Activated CD8-positive, alpha-beta memory T cell treated with anti-CD3 and anti-CD28 coated beads, Interleukin-2, amount 50 U/mL, for 4 hours (primary cell): Measurements from ENCODE around the gene UPK2.
"Not testable (repeated sequence)": the region's sequence is repeated elsewhere in the genome, so short reads cannot be mapped to it uniquely, and the experiment has no call there.

Source experiments
- DNase-seq: peaks from one replicate; pipeline ENCODE4 v3.0.0-alpha.2; 2020

The UPK2 gene

DNA sequence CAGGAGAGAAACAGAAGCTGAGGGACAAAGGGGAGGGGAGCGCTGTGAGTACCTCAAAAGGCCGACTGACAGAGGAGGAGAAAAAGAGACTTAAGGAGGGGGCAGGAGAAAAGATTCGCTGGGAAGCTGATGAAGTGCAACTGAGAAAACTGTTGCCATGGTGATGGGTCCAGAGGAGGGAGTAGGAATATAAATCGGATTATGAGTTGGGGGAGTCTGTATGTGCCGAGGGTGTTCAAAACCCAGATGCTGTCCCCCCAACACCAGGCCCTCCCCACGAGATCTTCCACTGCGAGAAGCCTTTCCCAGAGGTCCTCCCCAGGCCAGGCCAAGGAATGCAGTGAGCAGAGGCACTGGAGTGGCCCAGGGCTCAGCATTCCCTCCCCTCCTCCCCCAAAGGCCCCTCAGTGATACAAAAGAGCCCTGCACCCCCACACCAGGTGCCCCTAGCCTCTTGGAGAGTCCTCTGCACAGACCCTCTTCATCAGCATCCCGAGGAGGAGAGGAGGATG lies 16.6 kb upstream of the UPK2 start:
- DNase-seq: no peak

DNA sequence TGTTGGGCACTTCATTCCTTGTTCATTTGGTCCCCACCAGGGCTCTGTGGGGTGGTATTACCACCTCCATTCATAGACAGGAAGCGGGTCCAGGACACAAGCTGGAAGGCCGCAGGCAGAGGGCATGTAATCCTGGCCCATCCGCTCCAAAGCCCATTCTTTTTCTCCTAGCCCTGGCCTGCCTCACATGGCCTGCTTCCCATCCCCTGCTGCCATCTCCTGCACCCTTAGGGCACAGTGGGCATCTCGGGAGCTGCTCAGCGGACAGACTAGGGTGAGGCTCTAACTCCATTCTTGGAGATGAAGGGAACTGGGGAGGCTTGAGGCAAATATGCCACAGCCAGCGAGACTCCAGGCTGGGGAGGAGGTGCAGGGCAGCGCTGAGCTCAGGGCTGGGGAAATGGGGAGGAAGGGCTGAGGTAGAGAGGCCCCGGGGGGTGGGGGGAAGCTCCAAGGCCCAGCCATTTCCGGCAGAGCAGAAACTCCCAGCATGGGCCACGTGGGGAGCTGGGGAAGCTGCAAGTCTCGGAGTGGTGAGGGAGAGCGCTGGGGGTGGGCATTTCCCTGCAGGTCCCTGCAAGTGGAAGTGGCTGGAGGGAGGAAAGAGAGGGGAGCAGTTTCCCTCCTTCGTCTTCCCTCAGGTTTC lies 16.0 kb upstream of the UPK2 start:
- no peak for DNase-seq

DNA sequence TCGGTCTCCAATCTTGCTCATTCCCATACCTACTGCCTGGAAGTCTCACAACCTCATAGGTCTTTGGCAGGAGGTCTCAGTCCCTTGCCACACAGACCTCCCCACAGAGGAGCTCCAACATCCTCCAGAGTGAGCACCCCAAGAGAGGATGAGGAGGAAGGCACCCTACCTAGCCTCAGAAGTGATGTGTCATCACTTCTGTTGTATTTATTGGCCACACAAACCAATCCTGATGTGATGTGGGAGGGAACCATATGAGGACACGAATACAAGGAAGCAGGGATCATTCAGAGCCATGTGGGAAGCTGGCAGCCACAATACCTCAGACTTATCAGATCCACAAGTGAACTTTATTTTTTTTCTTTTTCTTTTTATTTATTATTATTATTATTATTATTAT lies 9.0 kb upstream of the UPK2 start:
- DNase-seq: no peak

DNA sequence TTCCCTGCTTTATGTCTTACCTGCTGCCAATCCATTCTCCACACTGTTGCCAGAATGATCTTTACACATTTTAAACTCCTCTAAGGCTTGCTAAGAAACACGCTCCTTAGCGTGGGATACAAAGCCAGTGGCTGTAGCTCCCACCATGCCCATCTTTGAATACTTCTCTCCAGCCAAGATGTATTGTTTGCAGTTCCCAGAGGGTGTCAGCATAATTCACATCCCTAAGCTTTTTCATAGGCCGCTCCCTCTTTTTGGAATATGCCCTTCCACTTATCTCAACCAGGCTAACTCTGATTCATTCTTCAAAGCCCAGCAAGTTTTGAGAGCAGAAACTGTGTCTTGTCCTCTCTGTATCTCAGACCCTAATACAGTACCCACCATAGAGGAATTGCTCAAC lies 8.1 kb upstream of the UPK2 start:
- no peak for DNase-seq

DNA sequence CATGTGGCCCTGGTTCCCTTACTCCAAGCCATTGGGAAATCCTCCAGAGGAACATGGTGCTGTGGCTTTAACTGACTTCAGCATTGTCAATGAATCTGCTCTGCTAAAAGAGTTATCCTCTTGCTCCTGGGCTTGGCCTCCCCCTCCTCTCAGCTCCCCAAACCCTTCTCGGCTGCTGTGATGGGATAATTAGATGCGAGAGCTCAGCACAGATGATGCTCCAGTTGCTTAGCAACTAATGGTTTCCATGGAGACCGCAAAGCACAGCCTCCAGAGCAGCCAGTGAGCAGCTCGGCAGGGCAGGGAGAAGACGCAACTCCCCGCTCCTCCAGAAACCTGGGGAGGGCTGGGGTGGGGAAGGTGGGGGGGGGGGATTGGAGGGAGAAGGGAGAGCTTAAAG lies 2.8 kb upstream of the UPK2 start:
- DNase-seq: no peak

DNA sequence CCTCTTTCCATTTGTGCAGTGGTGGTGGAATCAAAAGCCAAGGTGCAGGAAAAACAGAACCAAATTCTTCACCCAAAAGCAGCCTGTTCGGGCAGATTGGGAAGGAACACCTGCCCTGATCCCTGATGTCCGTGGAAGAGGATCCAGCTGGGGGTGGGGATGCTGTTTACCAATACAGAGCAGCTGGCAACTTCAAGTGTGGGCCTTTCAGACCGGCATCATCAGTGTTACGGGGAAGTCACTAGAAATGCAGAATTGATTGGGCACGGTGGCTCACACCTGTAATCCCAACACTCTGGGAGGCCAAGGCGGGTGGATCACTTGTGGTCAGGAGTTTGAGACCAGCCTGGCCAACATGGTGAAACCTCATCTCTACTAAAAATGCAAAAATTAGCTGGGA lies 2.1 kb upstream of the UPK2 start:
- DNase-seq: not testable (repeated sequence)

DNA sequence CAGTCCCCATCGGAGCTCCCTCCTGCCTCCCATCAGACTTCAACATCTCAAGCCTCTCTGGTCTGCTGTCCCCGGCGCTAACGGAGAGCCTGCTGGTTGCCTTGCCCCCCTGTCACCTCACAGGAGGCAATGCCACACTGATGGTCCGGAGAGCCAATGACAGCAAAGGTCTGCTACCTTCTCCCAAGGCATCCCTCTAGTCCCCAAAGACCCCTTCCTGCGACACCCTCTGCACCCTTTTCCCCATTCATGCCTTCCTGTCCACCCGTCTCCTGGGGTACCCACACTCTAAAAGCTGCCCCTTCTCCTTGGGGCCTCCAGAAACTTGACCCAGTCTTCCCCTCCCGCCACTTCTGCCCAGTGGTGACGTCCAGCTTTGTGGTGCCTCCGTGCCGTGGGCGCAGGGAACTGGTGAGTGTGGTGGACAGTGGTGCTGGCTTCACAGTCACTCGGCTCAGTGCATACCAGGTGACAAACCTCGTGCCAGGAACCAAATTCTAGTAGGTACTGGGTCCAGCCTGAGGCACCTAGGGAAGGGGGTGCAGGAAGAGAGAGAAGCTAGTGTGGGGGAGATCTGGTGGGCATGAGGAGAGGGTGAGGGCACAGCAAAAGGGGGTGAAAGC lies 860 bp downstream of the UPK2 start:
- no peak for DNase-seq

DNA sequence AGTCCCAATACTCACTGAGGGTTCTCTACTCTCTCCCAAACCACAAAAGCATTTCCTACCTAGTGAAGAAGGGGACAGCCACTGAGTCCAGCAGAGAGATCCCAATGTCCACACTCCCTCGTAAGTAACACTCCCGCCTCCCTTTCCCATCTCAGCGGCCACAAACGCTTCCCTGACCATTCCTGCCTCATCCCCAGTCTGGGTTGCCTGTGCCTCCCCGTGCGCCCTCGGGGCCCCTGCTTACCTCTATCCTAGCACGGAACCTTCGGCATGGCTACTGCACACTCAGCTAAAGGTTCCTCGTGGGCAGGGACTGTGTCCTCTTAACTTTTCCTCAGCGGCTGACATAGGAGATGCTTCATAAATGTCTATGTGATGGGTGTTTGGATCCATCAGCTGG lies 1.5 kb downstream of the UPK2 start:
- no peak for DNase-seq

DNA sequence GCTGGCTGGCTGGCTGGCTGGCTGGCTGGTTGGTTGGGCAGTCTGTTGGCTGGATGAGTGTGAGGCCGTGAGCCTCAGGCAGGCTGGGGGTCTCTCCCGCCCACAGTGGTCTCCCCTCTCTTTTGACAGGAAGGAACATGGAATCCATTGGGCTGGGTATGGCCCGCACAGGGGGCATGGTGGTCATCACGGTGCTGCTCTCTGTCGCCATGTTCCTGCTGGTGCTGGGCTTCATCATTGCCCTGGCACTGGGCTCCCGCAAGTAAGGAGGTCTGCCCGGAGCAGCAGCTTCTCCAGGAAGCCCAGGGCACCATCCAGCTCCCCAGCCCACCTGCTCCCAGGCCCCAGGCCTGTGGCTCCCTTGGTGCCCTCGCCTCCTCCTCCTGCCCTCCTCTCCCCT lies 1.9 kb downstream of the UPK2 start:
- no peak for DNase-seq

DNA sequence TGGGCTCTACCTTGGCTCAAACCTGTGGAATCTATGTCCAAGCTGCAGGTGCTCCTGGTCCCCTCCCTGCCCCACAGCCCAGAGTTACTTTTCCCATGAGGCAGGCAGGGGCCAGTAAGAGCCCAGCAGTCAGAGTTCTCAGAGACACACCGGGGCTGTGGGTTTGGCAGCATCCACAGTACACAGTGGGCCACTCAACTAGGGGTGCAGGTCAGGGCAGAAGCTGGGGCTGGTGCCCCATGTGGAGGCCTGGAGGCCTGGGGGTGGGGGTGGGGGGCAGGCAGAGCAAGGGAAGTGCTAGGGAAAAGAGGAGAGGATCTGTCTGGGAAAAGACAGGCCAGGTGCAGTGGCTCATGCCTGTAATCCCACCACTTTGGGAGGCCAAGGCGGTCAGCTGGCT lies 2.5 kb downstream of the UPK2 start:
- no peak for DNase-seq

DNA sequence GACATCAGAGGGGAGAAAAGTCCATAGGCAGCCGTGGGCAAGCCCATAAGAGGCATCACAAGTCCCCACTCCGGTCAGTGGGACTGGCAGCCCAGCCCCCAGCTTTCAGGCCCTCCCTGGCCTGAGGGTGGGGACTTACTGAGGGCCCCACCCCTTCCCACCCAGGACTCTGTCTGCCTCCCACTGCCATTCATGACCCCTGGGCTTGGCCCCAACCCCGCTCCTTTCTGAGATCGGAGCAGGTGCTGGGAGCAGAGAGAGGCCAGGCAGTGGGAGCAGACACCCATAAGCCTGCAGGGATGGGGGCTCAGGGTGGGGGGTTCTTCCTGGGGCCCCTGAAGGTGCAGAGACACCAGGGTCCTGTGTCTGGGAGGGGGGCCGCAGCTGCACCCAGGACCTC lies 5.1 kb downstream of the UPK2 start:
- no peak for DNase-seq

DNA sequence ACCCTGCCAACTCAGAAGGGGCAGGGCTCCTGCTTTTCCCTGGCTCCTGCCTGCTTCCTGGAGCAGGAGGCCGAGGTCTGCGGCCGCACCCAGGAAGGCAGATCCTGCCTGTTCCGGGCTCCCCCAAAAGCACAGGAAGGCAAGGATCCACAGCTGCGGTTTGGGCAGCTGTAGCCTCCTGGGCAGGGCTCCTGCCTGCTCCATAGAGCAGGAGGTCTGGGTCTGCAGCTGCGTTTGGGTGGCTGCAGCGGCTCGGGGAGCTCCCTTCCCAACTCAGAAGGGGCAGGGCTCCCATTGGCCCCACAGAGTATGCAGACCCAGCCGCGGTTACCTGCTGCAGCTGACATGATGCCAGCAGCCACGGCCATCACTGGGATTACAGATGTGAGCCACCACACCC lies 5.5 kb downstream of the UPK2 start:
- DNase-seq: no peak

DNA sequence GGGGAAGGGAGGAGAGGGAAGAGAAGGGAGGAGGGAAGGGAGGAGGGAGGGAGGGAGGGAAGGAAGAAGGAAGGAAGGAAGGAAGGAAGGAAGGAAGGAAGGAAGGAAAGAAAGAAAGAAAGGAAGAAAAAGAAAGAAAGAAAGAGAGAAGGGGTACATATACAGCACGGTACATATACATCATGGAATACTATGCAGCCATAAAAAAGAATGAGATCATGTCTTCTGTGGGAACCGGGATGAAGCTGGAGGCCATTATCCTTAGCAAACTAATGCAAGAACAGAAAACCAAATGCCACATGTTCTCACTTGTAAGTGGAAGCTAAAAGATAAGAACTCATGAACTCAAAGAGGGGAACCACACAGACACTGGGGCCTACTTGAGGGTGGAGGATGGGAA lies 13.4 kb downstream of the UPK2 start:
- not testable (repeated sequence) for DNase-seq

DNA sequence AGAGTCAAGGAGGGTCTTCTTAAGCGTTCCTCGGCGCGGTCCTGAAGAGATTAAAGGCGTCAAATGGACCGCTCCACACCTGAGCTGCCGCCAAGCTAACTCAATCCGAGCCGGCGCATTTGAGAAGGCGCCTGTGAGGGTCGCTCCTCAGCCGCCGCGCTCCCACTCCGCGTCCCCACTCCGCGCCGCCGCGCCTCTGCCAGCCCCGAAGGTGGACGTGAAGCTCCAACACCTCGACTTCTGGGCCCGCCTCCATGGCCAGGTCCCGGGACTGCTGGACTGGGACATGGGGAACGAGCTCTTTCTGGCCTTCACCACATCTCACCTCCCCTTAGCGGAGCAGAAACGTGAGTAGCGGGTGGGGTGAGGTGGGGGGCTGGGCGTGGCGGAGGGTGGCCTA lies 15.5 kb downstream of the UPK2 start, which contains the start of gene FOXR1:
TSS of gene FOXR1 (plus strand) at position 116 of the 400 bp plus-strand sequence. CDS start at position 287, 171 bp downstream.
- no peak for DNase-seq

DNA sequence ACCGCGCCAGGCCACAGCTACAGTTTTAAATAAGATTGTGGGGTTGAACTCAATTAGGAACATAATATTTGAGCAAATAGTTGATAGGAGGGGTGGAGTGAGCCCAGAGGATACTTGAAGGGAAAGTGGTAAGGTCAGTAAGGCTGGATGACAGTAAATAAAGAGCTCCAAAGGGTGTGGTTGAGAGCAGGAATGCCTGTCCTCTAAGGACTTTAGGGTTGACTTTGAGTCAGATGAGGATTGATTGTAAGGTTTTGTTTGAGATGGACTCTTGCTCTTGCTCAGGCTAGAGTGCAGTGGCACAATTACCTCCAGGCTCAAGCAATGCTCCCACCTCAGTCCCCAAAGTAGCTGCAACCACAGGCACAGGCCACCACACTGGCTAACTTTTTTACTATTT lies 17.9 kb downstream of the UPK2 start:
- DNase-seq: no peak

DNA sequence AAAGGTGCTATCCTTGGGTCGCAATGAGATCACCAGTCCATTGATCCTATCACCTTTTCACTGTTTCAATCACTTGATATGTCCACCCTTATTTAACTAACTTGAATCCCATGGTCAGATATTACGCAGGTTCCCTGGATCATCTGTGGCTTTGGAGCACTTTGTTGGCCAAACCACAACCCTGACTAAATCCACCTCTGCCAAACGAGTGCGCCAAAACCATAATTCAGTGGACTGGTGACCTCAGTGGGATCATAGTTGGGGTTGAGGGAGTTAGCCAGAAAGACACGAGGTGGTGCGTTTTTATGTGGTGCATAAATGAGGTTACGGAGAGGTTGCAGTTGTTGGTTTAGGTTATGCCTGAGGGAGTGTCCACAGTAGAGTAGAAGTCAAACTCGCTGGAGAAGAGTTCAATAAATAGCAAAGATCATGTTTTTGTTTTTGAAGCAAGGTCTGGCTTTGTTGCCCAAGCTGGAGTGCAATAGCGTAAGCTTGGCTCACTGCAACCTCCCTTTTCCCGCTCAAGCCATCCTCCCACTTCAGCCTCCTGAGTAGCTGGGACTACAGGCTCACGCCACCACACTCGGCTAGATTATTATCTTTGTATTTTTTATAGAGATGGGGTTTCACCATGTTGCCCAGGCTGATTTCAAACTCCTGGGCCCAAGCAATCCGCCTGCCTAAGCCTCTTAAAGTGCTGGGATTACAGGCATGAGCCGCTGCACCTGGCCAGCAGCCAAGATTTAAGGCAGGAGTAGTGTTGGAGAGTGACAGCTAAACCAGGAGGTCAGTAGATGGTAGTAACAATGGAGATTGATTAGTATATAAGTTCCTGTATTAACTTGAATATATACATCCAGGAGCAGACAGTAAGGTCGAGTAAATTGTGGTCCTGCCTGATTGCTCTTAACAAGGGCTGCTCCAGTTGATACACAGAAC lies 19.9 kb downstream of the UPK2 start:
- DNase-seq: no peak

DNA sequence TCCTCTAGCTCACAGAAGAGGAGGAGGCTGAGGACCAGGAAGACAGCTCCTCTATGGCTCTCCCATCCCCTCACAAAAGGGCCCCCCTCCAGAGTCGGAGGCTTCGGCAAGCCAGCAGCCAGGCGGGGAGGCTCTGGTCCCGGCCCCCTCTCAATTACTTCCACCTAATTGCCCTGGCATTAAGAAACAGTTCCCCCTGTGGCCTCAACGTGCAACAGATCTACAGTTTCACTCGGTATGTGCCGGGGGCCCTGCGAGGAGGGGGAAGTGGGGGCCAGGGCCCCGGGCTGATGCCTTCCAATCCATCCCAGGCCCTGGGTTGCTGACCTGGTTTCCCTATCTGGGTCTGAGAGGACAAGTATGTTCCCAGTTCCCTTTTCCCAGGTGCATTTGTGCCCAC lies 23.3 kb downstream of the UPK2 start:
- DNase-seq: no peak

DNA sequence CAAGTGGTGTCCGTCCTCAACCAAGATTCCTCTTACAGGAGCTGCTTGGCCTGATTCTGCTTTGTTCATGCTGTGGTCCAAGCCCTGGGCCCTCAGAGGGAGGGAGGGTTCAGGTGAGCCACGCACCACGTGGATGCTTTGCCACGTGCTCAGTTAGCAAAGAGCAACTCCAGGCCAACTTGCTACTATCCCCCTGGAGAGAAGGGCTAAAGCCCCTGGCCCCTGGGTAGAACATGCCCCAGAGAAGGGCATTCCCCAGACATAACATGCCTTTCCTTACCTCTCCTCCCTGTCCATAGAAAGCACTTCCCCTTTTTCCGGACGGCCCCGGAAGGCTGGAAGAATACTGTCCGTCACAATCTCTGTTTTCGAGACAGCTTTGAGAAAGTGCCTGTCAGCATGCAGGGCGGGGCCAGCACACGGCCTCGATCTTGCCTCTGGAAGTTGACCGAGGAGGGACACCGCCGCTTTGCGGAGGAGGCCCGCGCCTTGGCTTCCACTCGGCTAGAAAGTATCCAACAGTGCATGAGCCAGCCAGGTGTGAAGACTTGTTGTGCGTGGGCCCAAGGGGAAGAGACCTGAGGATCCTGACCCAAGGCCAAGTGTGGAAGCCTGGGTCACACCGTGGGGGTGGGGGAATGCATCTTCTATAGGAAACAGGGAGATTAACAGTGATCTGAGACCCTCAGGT lies 24.2 kb downstream of the UPK2 start:
- DNase-seq: no peak

DNA sequence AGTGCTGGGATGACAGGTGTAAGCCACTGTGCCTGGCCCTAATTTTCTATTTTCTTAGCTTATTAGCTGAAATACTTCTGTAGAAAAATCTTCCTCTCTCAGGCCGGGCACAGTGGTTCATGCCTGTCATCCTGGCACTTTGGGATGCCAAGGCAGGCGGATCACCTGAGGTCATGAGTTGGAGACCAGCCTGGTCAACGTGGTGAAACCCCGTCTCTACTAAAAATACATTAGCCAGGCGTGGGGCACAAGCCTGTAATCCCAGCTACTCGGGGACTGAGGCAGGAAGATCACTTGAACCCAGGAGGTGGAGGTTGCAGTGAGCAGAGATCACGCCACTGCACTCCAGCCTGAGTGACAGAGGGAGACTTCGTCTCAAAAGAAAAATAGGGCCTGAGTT lies 28.2 kb downstream of the UPK2 start:
- not testable (repeated sequence) for DNase-seq

DNA sequence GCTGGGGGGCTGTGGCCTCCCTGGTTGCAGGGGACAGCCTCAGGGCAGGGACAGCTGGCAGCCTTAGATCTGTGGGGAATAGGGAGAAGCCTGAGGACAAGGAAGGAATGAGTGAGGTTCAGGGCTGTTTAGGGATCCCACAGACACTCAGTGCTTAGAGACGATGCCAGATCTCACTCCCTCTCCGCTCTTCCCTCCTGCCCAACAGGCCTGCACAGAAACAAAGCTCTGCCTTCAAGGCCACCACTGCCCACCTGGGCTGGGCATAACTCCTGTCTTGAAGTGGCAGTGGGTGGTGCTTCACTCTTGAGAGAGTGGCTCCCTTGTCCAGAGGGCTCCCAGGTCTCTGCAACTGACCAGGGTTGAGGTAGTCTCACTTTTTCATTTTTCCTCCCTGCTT lies 28.7 kb downstream of the UPK2 start:
- no peak for DNase-seq

DNA sequence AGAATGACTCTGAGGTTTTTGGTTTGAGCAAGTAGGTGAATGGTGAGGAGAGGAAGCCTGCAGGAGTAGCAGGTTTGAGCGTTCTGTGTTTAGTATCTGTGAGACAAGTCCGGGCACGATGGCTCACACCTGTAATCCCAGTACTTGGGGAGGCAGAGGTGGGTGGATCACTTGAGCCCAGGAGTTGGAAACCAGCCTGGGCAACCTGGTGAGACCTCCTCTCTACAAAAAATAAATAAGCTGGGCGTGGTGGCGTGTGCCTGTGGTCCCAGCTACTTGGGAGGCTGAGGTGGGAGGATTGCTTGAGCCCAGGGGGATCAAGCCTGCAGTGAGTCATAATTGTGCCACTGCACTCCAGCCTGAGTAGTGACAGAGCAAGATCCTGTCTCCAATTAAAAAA lies 32.2 kb downstream of the UPK2 start:
- no peak for DNase-seq

DNA sequence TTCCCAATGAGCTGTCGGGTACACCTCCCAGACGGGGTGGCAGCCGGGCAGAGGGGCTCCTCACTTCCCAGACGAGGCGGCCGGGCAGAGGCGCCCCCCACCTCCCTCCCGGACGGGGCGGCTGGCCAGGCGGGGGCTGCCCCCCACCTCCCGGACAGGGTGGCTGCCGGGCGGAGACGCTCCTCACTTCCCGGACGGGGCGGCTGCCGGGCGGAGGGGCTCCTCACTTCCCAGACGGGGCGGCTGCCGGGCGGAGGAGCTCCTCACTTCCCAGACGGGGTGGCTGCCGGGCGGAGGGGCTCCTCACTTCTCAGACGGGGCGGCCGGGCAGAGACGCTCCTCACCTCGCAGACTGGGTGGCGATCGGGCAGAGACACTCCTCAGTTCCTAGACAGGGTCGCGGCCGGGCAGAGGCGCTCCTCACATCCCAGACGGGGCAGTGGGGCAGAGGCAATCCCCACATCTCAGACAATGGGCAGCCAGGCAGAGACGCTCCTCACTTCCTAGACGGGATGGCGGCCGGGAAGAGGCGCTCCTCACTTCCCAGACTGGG lies 35.5 kb downstream of the UPK2 start:
- DNase-seq: not testable (repeated sequence)
